GM19099 (cell line): Measurements from ENCODE around the gene SLC66A2.

Source experiments
- POLR2A ChIP-seq: IDR thresholded peaks from 3 replicates; pipeline ENCODE4 v1.6.1; 2011; ENCODE audit warnings: low read depth; ENCODE audit not compliant: insufficient read length; ENCODE audit errors: extremely low read depth

The SLC66A2 gene

GRCh38 chr18:79856119-79857007 is 95.1 kb downstream of the SLC66A2 start:
- TF ChIP-seq POLR2A, result no peak

- TF ChIP-seq POLR2A, result no peak
Measured at GRCh38 chr18:79855147-79855933, 96.1 kb downstream of the SLC66A2 start.

GRCh38 chr18:79853993-79854364 is 97.5 kb downstream of the SLC66A2 start:
- TF ChIP-seq POLR2A, result no peak

GRCh38 chr18:79853303-79853992 is 98.0 kb downstream of the SLC66A2 start:
- no peak for TF ChIP-seq POLR2A

GRCh38 chr18:79852561-79853302 is 98.7 kb downstream of the SLC66A2 start:
- TF ChIP-seq POLR2A, result no peak
